ENCODE measurements around the gene LRCH1. TPM values are rescaled to one million over a fixed set of nuclear protein-coding genes. Genes with fewer than 3 reads are reported as not detected.

LRCH1 gene
- total RNA-seq, 1 experiment from 2014 or later, result 11.8 TPM

GRCh38 chr13:46613409-46614049, 60.6 kb downstream of the LRCH1 start:
- POLR2A ChIA-PET, result no interaction called here

GRCh38 chr13:46614582-46614981, 61.6 kb downstream of the LRCH1 start:
- H3K4me1 Mint-ChIP-seq, result peaks cover 63% of the 10 kb centered on the region
- ChIA-PET POLR2A (no interaction called here), CTCF (interaction anchor here (0.6 to 0.8 kb wide), 2 partner anchors 12 to 64 kb away, joined by 3 to 7 read pairs; no protein-coding TSS in a partner anchor)
- H3K4me3 Mint-ChIP-seq, result no peak overlapping the region
- H3K36me3 Mint-ChIP-seq, result no peaks in the 10 kb centered on the region
- 0 out of 2 replicates have a peak overlapping the region, but pooled peaks have one; percentile 13 for H3K27ac Mint-ChIP-seq
- TF ChIP-seq ZNF219 (CRISPR knock-in tag; IDR thresholded peaks at IDR 0.05; ENCODE audit: borderline replicate concordance) (no peak), RELA (CRISPR knock-in tag; IDR thresholded peaks at IDR 0.05; ENCODE audit: borderline replicate concordance) (no peak), JUN (CRISPR knock-in tag; IDR thresholded peaks at IDR 0.05) (no peak), GTF2I (CRISPR knock-in tag; conservative IDR thresholded peaks at IDR 0.05) (no peak), NFE2L1 (CRISPR knock-in tag; IDR thresholded peaks at IDR 0.05) (no peak), ZNF416 (CRISPR knock-in tag; IDR thresholded peaks at IDR 0.05) (no peak), RORB (CRISPR knock-in tag; IDR thresholded peaks at IDR 0.05) (no peak), ZNF396 (CRISPR knock-in tag; IDR thresholded peaks at IDR 0.05; ENCODE audit: borderline replicate concordance) (no peak)
- H3K27me3 Mint-ChIP-seq (ENCODE audit: low read depth), result no peaks in the 10 kb centered on the region
- no peak for ATAC-seq
- H3K9me3 Mint-ChIP-seq, result no peaks in the 10 kb centered on the region
- no peak for DNase-seq (ENCODE audit: low spot score)

More at GRCh38 chr13:46613409-46614049, 60.6 kb downstream of the LRCH1 start:
- no peak overlapping the region; the same call in 1 of the 2 replicates for H3K27ac Mint-ChIP-seq
- DNase-seq (ENCODE audit: low spot score) (no peak), ATAC-seq (peak; percentile 76)
- TF ChIP-seq ATF6 (CRISPR knock-in tag; IDR thresholded peaks at IDR 0.05) (no peak), IRF2 (CRISPR knock-in tag; IDR thresholded peaks at IDR 0.05; ENCODE audit: borderline replicate concordance, low read depth) (no peak), SOX15 (CRISPR knock-in tag; IDR thresholded peaks at IDR 0.05) (no peak), RORB (CRISPR knock-in tag; IDR thresholded peaks at IDR 0.05) (no peak), ZNF416 (CRISPR knock-in tag; IDR thresholded peaks at IDR 0.05) (no peak), NFE2L1 (CRISPR knock-in tag; IDR thresholded peaks at IDR 0.05) (no peak), ESRRA (CRISPR knock-in tag; IDR thresholded peaks at IDR 0.05; ENCODE audit: borderline replicate concordance) (no peak)
- TF ChIP-seq, protein P1, sequence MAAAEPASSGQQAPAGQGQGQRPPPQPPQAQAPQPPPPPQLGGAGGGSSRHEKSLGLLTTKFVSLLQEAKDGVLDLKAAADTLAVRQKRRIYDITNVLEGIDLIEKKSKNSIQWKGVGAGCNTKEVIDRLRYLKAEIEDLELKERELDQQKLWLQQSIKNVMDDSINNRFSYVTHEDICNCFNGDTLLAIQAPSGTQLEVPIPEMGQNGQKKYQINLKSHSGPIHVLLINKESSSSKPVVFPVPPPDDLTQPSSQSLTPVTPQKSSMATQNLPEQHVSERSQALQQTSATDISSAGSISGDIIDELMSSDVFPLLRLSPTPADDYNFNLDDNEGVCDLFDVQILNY (CRISPR knock-in tag; IDR thresholded peaks at IDR 0.05), result no peak
- no peaks in the 10 kb centered on the region for H3K36me3 Mint-ChIP-seq
- no peak overlapping the region for H3K4me3 Mint-ChIP-seq
- H3K4me1 Mint-ChIP-seq, result peaks cover 59% of the 10 kb centered on the region
- CTCF ChIA-PET, result interaction anchor here (0.9 kb wide), 1 partner anchor 108 kb away, joined by 4 read pairs; no protein-coding TSS in a partner anchor
- H3K27me3 Mint-ChIP-seq (ENCODE audit: low read depth), result no peaks in the 10 kb centered on the region
- no peaks in the 10 kb centered on the region for H3K9me3 Mint-ChIP-seq

GRCh38 chr13:46615888-46616531, 63.0 kb downstream of the LRCH1 start:
- DNase-seq (ENCODE audit: low spot score) (no peak), ATAC-seq (no peak)
- no peaks in the 10 kb centered on the region for H3K36me3 Mint-ChIP-seq
- no peaks in the 10 kb centered on the region for H3K9me3 Mint-ChIP-seq
- H3K4me1 Mint-ChIP-seq, result peaks cover 73% of the 10 kb centered on the region
- no peak overlapping the region for H3K4me3 Mint-ChIP-seq
- CTCF ChIA-PET, result no interaction called here
- no peaks in the 10 kb centered on the region for H3K27me3 Mint-ChIP-seq (ENCODE audit: low read depth)
- peak overlapping the region; percentile 88; the same call in 1 of the 2 replicates for H3K27ac Mint-ChIP-seq
- TF ChIP-seq ZNF425 (CRISPR knock-in tag; conservative IDR thresholded peaks at IDR 0.05) (no peak), ZNF671 (CRISPR knock-in tag; IDR thresholded peaks at IDR 0.05) (no peak), TEAD4 (CRISPR knock-in tag; IDR thresholded peaks at IDR 0.05) (no peak), CDX4 (CRISPR knock-in tag; IDR thresholded peaks at IDR 0.05; ENCODE audit: borderline replicate concordance) (no peak), GABPB1 (CRISPR knock-in tag; IDR thresholded peaks at IDR 0.05) (no peak), HMGA2 (CRISPR knock-in tag; IDR thresholded peaks at IDR 0.05) (no peak), IRF1 (CRISPR knock-in tag; IDR thresholded peaks at IDR 0.05) (no peak), MYBL2 (CRISPR knock-in tag; IDR thresholded peaks at IDR 0.05) (no peak), CREB1 (CRISPR knock-in tag; IDR thresholded peaks at IDR 0.05) (no peak), ZNF416 (CRISPR knock-in tag; IDR thresholded peaks at IDR 0.05) (no peak), RELA (CRISPR knock-in tag; IDR thresholded peaks at IDR 0.05; ENCODE audit: borderline replicate concordance) (no peak), NR3C1 (CRISPR knock-in tag; conservative IDR thresholded peaks at IDR 0.05; ENCODE audit: low read depth) (no peak), ZNF263 (CRISPR knock-in tag; IDR thresholded peaks at IDR 0.05; ENCODE audit: low read depth) (no peak)
- POLR2A ChIA-PET, result no interaction called here
